B cell (primary cell): ENCODE results near the gene BATF3. TPM values are rescaled to one million over a fixed set of nuclear protein-coding genes. Genes with fewer than 3 reads are reported as not detected.

ENCODE experiments used
- ATAC-seq: fragments of 200-7000 bp; cut with Tn5 transposase; one replicate; pipeline ENCODE4 v1.10.0; 2021; ENCODE audit warnings: low read depth, mild to moderate bottlenecking, moderate number of reproducible peaks, moderate library complexity
- CTCF ChIA-PET: fragments of 350-600 bp; sonication (Branson Sonifier 250); formaldehyde crosslinking; loops from one replicate; lab custom pipeline; 2021; ENCODE audit warnings: antibody characterized with exemption, inconsistent platforms; lab: Charles Lee
- POLR2A ChIA-PET: fragments of 350-600 bp; sonication (Branson Sonifier 250); formaldehyde crosslinking; loops from one replicate; lab custom pipeline; 2021; ENCODE audit warnings: antibody characterized with exemption; lab: Charles Lee
- DNase-seq: peaks from one replicate; pipeline ENCODE4 v3.0.0; 2013
- H2AFZ ChIP-seq: 2 replicates; pipeline ENCODE4 v1.6.1; 2012; ENCODE audit warnings: mild to moderate bottlenecking, low read depth, low read length; ENCODE audit not compliant: insufficient read depth, poor library complexity, severe bottlenecking
- H3K27ac ChIP-seq, 2 donors: 1 replicate in 1 of 2; 2 replicates in 1 of 2; pipeline ENCODE4 v1.5.1; 2012 to 2013; ENCODE audit warnings: low read length in 2 of 2, mild to moderate bottlenecking in 2 of 2, moderate library complexity in 1 of 2
- H3K27me3 ChIP-seq, 4 experiments: fragments of 200-600 bp in 1 of 4; sonication (generic) in 1 of 4; replicated peaks in 1 of 4; 1 replicate in 2 of 4; 2 replicates in 2 of 4; pipeline versions ENCODE4 v1.6.1 to v1.7.0; 2013 to 2016; ENCODE audit warnings: low read length in 3 of 4, mild to moderate bottlenecking in 2 of 4, mixed read lengths in 1 of 4, moderate library complexity in 1 of 4; ENCODE audit not compliant: insufficient read depth in 4 of 4, control insufficient read depth in 3 of 4; ENCODE audit errors: control extremely low read depth in 1 of 4
- H3K36me3 ChIP-seq, 2 experiments: replicated peaks in 1 of 2; 1 replicate in 1 of 2; 2 replicates in 1 of 2; pipeline versions ENCODE4 v1.6.1 to v1.7.1; 2013; ENCODE audit warnings: low read length in 1 of 2; ENCODE audit not compliant: insufficient read depth in 2 of 2, control insufficient read depth in 1 of 2; ENCODE audit errors: control extremely low read depth in 1 of 2, extremely low read depth in 1 of 2
- H3K4me1 ChIP-seq, 2 donors: fragments of 200-600 bp in 1 of 2; sonication (generic) in 1 of 2; 1 replicate in 1 of 2; 2 replicates in 1 of 2; pipeline versions ENCODE4 v1.5.1 to v1.6.1; 2013 to 2017; ENCODE audit warnings: low read length in 2 of 2; ENCODE audit not compliant: control insufficient read depth in 2 of 2, insufficient read depth in 2 of 2
- H3K4me2 ChIP-seq: replicated peaks from 2 replicates; pipeline ENCODE3; 2012; ENCODE audit warnings: mild to moderate bottlenecking, low read depth, low read length; ENCODE audit not compliant: poor library complexity, severe bottlenecking
- H3K4me3 ChIP-seq, 5 experiments: fragments of 200-600 bp in 1 of 5; sonication (generic) in 1 of 5; 1 replicate in 3 of 5; 2 replicates in 2 of 5; pipeline versions ENCODE4 v1.5.1 to v1.7.0; 2011 to 2016; ENCODE audit warnings: low read length in 4 of 5, mild to moderate bottlenecking in 4 of 5, low read depth in 2 of 5, control low read depth in 1 of 5, moderate library complexity in 1 of 5; ENCODE audit not compliant: insufficient read depth in 1 of 5; ENCODE audit errors: control extremely low read depth in 1 of 5, extremely low read depth in 1 of 5
- H3K79me2 ChIP-seq: fragments of 200-600 bp; sonication (generic); one replicate; pipeline ENCODE4 v1.6.0; 2016; ENCODE audit warnings: low read length; ENCODE audit not compliant: control insufficient read depth, insufficient read depth
- H3K9ac ChIP-seq: fragments of 200-600 bp; sonication (generic); 2 replicates; pipeline ENCODE4 v1.6.1; 2017; ENCODE audit warnings: mild to moderate bottlenecking, low read length, moderate library complexity
- H3K9me3 ChIP-seq, 3 donors: one replicate each; pipeline versions ENCODE4 v1.6.1 to v1.7.1; 2013; ENCODE audit warnings: low read length in 2 of 3; ENCODE audit not compliant: control insufficient read depth in 2 of 3, insufficient read depth in 1 of 3; ENCODE audit errors: control extremely low read depth in 1 of 3
- H4K20me1 ChIP-seq: 2 replicates; pipeline ENCODE4 v1.6.0; 2012; ENCODE audit warnings: mild to moderate bottlenecking, low read length; ENCODE audit not compliant: insufficient read depth, control insufficient read depth, poor library complexity, severe bottlenecking
- H3K27ac Mint-ChIP-seq: one replicate; pipeline ENCODE4 v1.8.0; 2021; ENCODE audit warnings: mixed read lengths
- H3K27me3 Mint-ChIP-seq: one replicate; pipeline ENCODE4 v1.8.0; 2021; ENCODE audit warnings: mixed read lengths
- H3K4me1 Mint-ChIP-seq: one replicate; pipeline ENCODE4 v1.8.0; 2021; ENCODE audit warnings: mixed read lengths
- H3K4me3 Mint-ChIP-seq: one replicate; pipeline ENCODE4 v1.8.0; 2021; ENCODE audit warnings: mixed read lengths
- H3K9me3 Mint-ChIP-seq: one replicate; pipeline ENCODE4 v1.8.0; 2022; ENCODE audit warnings: mixed read lengths; ENCODE audit not compliant: insufficient read depth
- EZH2 ChIP-seq: IDR thresholded peaks from 2 replicates; pipeline ENCODE4 v1.6.1; 2012; ENCODE audit warnings: borderline replicate concordance, low read depth, mild to moderate bottlenecking, moderate library complexity, low read length; ENCODE audit not compliant: insufficient read depth, poor library complexity, severe bottlenecking
- WGBS: methylation state at CpG from one replicate; pipeline ENCODE4 v1.1.5; 2013; ENCODE audit warnings: missing lambda C conversion rate; ENCODE audit not compliant: insufficient coverage; 5-methylcytosine and 5-hydroxymethylcytosine counted together
- intact Hi-C: fragments of 100-400 bp; cut with micrococcal nuclease; formaldehyde crosslinking; loops from one replicate; pipeline ENCODE4 v1.10.0; 2022
- polyA plus RNA-seq: library from polyadenylated mRNA; depleted of rRNA; stranded (reverse); fragments of >200 nt; gene quantifications from 2 replicates; pipeline ENCODE4 v1.2.3, GENCODE V29; 2012
- total RNA-seq, 2 donors: library from RNA; stranded (reverse); fragments of 120-200 nt in 1 of 2; gene quantifications; 1 replicate in 1 of 2; 2 replicates in 1 of 2; pipeline versions ENCODE4 v1.2.3 to v1.2.4, GENCODE V29; 2013 to 2022
- TF ChIP-seq, protein P1 (sequence below): fragments of 200-600 bp; IDR thresholded peaks from one replicate; pipeline ENCODE4 v1.8.0; 2022; ENCODE audit warnings: antibody characterized with exemption, mild to moderate bottlenecking

The BATF3 gene
- total and polyA plus RNA-seq, 2 donors (not counting 1 experiment from before 2014, with no cell fraction given): 0.36 to 1.9 TPM

DNA sequence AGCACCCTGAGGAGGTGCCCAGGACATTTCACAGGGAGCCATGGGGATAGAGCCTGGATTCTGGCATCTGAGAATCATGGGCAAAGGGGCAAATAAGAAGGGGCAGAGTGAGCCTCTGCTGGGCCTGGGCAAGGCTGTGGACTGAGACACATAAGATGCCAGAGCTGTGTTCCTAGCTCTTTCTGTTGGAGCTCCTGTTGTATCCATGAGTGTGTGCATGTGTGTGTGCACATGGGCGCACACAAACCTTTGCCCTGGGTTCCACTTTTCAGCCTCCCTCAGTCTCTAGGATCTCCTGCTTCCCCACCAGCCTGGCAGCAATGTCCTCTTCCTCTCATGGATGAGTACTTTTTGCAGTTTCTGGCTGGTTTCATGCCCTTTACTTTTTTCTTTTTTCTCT is 47.0 kb downstream of the BATF3 start:
- no peak overlapping the region for H3K9ac ChIP-seq
- H3K4me1 Mint-ChIP-seq: no peaks in the 10 kb centered on the region
- peaks cover 0 to 21% (median 0%) of the 10 kb centered on the region in 4 experiments for H3K27me3 ChIP-seq
- H3K27ac ChIP-seq: no peak overlapping the region
- H3K4me3 ChIP-seq: no peak overlapping the region
- H3K9me3 ChIP-seq: peaks cover 0 to 4% (median 0%) of the 10 kb centered on the region in 3 donors
- H3K4me2 ChIP-seq: no peak overlapping the region
- no peak overlapping the region for H3K4me3 Mint-ChIP-seq
- H3K36me3 ChIP-seq: no peaks in the 10 kb centered on the region
- peaks cover 9% of the 10 kb centered on the region for H3K27me3 Mint-ChIP-seq
- H3K27ac Mint-ChIP-seq: no peak overlapping the region
- no peak overlapping the region for H2AFZ ChIP-seq
- DNase-seq (no peak), ATAC-seq (no peak)
- no CpG with 5 or more reads among the region's 1 CpG for WGBS
- intact Hi-C loops: no loop called here
- no peaks in the 10 kb centered on the region for H3K79me2 ChIP-seq
- ChIA-PET CTCF (interaction anchor here (0.7 to 4.2 kb wide), 2 partner anchors 13 to 173 kb away, joined by 3 to 14 read pairs; no protein-coding TSS in a partner anchor), POLR2A (no interaction called here)
- no peaks in the 10 kb centered on the region for H4K20me1 ChIP-seq
- no peak for TF ChIP-seq EZH2
- TF ChIP-seq, protein P1, sequence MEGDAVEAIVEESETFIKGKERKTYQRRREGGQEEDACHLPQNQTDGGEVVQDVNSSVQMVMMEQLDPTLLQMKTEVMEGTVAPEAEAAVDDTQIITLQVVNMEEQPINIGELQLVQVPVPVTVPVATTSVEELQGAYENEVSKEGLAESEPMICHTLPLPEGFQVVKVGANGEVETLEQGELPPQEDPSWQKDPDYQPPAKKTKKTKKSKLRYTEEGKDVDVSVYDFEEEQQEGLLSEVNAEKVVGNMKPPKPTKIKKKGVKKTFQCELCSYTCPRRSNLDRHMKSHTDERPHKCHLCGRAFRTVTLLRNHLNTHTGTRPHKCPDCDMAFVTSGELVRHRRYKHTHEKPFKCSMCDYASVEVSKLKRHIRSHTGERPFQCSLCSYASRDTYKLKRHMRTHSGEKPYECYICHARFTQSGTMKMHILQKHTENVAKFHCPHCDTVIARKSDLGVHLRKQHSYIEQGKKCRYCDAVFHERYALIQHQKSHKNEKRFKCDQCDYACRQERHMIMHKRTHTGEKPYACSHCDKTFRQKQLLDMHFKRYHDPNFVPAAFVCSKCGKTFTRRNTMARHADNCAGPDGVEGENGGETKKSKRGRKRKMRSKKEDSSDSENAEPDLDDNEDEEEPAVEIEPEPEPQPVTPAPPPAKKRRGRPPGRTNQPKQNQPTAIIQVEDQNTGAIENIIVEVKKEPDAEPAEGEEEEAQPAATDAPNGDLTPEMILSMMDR: no peak
- H3K9me3 Mint-ChIP-seq: no peaks in the 10 kb centered on the region
- peaks cover 0 to 3% of the 10 kb centered on the region in 2 donors for H3K4me1 ChIP-seq

DNA sequence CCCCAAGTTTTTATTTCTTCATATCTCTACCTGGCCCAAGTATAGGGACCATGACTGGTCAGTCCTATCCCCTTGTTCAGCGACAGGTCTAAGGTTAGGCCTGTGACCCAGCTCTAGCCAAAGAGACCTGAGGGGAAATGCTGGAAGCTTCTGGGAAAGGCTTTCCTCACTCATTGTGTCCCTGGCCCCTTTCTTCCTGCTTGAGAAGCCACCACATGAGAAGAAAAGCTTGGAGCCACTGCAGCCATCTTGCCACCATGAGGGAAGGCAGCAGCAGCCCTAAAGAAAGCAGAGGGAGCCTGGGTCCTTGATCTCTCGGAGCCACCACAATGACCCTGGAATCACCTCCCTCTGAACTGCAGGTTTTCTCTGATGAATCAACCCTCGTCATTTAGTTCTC is 47.7 kb downstream of the BATF3 start:
- H3K9ac ChIP-seq: no peak overlapping the region
- H3K36me3 ChIP-seq: no peaks in the 10 kb centered on the region
- peaks cover 0 to 4% (median 0%) of the 10 kb centered on the region in 3 donors for H3K9me3 ChIP-seq
- no peak for DNase-seq
- no peak overlapping the region for H2AFZ ChIP-seq
- H3K4me1 ChIP-seq: peaks cover 0 to 3% of the 10 kb centered on the region in 2 donors
- ATAC-seq: no peak
- H3K27ac Mint-ChIP-seq: no peak overlapping the region
- H4K20me1 ChIP-seq: no peaks in the 10 kb centered on the region
- intact Hi-C loops: no loop called here
- H3K4me1 Mint-ChIP-seq: no peaks in the 10 kb centered on the region
- H3K4me3 ChIP-seq: no peak overlapping the region
- H3K4me2 ChIP-seq: no peak overlapping the region
- peaks cover 7% of the 10 kb centered on the region for H3K27me3 Mint-ChIP-seq
- H3K79me2 ChIP-seq: no peaks in the 10 kb centered on the region
- H3K27me3 ChIP-seq: peaks cover 0 to 18% (median 0%) of the 10 kb centered on the region in 4 experiments
- WGBS: 91% methylated on average over 1 of the region's 3 CpGs
- TF ChIP-seq, protein P1: no peak
- no peak for TF ChIP-seq EZH2
- POLR2A ChIA-PET: no interaction called here
- H3K4me3 Mint-ChIP-seq: no peak overlapping the region
- H3K9me3 Mint-ChIP-seq: no peaks in the 10 kb centered on the region
- CTCF ChIA-PET: interaction anchor here (0.7 to 4.2 kb wide), 2 partner anchors 13 to 172 kb away, joined by 3 to 14 read pairs; no protein-coding TSS in a partner anchor
- no peak overlapping the region for H3K27ac ChIP-seq
